ENCODE results near the gene ATP6V1G3.

DNA sequence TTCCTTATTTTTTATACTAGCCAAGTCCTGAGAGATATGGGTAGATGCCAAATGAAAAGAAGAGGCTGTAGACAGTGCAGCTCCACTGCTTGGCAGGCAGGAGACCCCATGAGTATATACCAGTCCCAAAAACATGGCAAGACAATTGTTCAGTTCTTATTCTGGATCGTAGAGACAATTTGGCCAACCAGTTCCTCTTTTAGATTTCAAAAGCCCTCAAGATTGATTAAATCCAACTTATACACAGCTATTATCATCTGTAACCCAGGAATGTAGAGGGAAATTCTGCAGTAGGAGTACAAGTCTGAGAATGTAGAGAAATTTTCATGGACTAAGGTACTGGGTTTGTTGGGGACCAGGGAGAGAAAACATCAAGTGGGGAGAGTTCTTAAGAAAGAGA lies 50.3 kb downstream of the ATP6V1G3 start:
- TF ChIP-seq, protein P1, sequence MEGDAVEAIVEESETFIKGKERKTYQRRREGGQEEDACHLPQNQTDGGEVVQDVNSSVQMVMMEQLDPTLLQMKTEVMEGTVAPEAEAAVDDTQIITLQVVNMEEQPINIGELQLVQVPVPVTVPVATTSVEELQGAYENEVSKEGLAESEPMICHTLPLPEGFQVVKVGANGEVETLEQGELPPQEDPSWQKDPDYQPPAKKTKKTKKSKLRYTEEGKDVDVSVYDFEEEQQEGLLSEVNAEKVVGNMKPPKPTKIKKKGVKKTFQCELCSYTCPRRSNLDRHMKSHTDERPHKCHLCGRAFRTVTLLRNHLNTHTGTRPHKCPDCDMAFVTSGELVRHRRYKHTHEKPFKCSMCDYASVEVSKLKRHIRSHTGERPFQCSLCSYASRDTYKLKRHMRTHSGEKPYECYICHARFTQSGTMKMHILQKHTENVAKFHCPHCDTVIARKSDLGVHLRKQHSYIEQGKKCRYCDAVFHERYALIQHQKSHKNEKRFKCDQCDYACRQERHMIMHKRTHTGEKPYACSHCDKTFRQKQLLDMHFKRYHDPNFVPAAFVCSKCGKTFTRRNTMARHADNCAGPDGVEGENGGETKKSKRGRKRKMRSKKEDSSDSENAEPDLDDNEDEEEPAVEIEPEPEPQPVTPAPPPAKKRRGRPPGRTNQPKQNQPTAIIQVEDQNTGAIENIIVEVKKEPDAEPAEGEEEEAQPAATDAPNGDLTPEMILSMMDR (IDR thresholded peaks at IDR 0.05): no peak
- TF ChIP-seq POLR2A (IDR thresholded peaks at IDR 0.05): no peak
